GOT3 (cell line): ENCODE results near the gene MRPL58.

Experiments
- DNase-seq: peaks from one replicate; lab custom pipeline; 2025; ENCODE audit warnings: mixed read lengths; lab: John Stamatoyannopoulos, UW

The MRPL58 gene

GRCh38 chr17:75047398-75048098 is 35.1 kb downstream of the MRPL58 start:
- DNase-seq, result no peak

DNA sequence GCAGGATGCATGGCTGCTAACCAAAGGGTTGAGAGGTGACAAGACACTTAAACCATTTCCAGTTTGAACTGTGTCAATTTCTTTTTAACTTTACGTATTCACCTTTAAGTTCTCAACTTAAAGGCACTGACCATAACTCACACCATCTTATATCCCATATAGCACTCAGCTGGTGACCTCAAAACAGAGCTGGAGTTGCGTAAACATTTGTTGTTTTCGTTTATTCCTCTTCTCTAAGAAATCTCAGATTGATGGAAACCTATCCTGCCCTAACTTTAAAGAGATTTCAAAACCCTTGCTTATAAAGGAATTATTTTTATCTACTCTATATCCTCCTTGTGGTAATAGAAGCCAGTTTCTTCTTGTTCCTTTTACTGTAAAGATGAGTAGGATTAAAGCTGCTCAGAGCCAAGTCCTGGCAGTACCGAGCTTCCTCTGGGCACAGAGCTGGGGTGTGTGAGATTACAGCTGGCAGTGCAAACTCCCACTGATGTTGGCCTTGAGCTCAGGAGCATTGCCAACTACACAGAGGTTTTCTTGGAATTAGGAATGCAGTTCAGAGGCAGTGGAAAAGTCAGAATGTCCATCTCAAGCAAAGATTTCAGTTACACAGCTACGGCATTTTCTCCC is 35.9 kb downstream of the MRPL58 start:
- DNase-seq, result no peak

DNA sequence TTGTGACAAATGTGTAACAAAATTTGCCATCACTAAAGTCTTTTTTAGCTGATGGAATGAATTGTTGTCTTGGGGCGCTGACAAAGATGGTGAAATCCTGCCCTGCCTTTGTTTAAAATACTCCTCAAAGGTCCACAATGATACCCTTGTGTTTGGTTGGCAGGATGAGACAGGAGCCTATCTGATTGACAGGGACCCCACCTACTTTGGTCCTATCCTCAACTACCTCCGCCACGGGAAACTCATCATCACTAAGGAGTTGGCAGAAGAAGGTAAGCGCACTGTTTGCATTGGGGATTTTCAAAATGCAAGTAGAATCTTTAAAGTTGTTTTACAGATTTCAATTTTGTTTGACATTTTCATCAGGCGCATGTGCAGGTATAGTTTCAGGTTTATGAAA is 36.6 kb downstream of the MRPL58 start:
- no peak for DNase-seq

DNA sequence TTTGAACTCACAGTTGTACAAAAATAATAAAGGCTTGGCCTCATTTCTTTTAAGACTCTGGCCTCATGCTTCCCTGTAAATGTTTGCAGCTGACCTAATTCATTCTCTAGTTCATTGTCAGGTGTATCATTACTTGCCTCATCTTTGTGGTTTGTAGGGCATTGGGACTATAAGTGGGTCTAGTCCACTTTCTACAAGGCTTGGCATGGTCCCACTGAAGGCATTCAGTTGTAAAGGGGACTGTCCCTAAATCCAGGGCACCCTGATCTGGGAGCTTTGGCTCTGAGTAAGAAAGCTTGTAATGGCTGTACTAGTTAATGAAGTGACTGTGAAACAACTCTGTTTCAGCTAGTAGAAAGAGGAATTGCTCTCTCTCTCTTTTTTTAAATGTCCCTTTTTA is 37.2 kb downstream of the MRPL58 start:
- DNase-seq, result no peak

- DNase-seq, result no peak
These were observed 39.5 kb downstream of the MRPL58 start for GRCh38 chr17:75051941-75052340.

GRCh38 chr17:75059369-75060345 is 47.2 kb downstream of the MRPL58 start:
- no peak for DNase-seq

- DNase-seq, result no peak
These were observed 48.1 kb downstream of the MRPL58 start for GRCh38 chr17:75060434-75061054.

DNA sequence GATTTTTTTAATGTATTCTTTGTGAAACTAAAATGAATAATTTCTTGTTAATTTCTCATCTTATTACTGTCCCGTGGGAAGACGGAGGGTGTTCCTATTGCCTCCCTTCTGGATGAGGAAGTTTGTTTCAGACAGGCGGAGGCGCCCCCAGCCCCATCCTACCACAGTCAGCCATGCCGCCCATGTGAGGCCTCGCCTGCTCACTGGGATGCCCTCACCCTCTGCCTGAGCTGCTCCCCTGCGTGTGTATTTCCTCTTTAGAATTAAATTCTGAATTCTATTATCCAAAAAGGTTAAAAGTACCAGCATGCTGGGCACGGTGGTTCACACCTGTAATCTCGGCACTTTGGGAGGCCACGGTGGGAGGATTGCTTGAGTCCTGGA is 48.6 kb downstream of the MRPL58 start:
- DNase-seq, result no peak

DNA sequence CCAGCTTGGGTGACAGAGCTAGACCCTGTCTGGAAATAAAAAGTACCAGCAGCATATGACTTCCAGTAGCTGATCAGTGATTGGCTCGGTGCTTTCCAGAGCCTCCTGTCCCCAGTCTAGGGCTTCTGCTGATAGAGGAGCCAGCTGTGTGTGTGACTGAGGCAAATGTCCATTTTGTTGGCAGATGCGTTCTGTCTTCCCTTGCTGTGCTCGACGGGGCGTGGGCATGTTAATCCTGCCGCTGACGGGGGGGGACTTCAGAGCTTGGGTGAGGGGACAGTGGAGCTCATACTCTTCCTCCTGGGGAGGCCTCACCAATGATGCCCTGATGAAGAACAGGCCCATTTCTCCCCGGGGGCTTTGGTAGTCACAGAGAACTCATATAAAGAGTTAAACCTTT is 49.1 kb downstream of the MRPL58 start:
- DNase-seq, result no peak

DNA sequence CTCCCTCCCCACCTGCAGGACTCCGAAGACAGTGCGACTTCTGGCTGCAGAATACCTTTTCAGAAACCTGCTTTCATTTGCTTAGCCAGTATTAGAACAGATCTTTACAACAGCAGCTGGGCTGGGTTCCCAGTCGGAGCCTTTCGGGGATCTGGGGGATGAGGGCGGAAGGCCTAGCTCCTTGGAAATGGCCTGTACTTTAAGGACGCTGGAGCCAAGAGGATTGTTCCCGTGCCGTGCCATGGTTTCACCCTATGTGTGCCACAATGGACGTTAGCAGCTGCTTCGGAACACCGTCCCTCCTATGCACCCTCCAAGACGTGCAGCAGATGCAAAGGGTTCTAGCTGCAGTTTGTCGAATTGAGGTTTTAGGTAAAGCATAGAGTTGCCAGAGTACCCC is 50.7 kb downstream of the MRPL58 start:
- DNase-seq, result no peak

DNA sequence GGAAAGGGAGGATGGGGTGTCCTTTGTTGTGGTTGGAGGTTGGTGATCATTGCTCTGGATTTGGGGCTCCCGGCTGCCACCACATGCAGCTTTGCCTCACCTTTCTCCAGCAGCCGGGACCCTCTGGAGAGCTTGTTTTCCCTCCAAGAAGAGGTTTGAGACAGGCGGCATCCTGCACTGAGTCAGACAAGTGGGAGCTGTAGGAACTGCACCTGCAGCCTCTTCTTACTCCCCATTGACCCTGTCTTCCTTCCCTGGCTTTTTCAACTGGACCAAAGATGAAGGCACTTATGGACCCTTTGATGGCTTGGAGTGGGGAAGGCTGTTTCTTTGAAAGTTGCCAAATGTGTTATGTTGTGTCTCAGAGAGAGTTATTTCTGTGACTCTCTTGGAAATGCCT is 51.2 kb downstream of the MRPL58 start:
- DNase-seq, result no peak

GRCh38 chr17:75064040-75064439 is 51.6 kb downstream of the MRPL58 start:
- no peak for DNase-seq

DNA sequence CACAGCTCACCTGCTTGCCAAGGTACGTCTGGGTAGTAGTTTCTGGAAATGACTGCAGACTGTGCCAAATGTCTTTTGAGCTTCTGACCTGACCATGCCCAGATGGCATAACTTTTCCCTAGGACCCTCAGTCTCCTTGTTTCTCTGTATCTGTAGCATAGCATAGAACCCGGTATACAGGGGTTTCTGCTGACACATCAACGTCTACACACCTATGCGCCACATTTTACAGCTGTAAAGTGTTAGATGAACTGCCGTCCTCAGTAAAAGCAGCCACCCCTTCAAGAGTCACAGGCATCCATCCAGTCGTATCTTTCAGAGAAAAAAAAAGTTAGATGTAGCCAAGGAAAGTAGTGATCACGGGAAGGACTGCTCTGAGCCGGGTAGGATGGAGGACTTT is 52.0 kb downstream of the MRPL58 start:
- DNase-seq, result no peak

DNA sequence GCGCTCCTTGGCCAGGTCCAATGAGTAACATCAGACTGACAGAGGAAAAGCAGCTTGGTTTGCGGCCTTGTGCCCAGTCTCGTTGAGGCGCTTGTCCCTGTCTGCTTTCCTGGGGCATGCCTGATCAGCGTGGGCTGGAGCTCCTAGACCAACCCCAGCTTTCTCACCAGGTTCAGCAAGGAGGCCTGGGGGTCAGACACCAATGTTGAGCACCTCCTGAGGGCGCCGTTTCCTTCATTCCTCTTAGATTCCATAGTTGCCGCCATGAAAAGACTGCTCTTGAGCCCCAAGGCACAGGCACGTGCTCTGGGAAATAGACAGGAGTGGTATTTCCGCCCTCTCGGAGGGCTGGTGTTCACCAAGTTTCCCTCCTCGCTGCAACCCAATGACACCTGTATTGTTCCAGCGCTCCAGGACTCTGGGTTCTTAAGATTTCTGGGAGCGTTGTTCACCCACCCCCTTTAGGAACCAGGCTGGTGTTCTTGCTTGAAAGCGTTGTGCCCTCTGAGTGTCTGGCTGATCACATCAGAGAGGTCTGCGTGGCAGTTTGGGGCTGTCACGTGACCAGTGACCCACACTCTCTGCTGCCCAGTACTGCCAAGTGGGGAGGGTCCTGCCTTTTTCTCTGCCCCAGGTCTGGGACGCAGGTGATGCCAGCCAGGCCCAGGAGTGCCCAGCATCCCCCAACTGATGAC is 52.5 kb downstream of the MRPL58 start:
- DNase-seq, result no peak

DNA sequence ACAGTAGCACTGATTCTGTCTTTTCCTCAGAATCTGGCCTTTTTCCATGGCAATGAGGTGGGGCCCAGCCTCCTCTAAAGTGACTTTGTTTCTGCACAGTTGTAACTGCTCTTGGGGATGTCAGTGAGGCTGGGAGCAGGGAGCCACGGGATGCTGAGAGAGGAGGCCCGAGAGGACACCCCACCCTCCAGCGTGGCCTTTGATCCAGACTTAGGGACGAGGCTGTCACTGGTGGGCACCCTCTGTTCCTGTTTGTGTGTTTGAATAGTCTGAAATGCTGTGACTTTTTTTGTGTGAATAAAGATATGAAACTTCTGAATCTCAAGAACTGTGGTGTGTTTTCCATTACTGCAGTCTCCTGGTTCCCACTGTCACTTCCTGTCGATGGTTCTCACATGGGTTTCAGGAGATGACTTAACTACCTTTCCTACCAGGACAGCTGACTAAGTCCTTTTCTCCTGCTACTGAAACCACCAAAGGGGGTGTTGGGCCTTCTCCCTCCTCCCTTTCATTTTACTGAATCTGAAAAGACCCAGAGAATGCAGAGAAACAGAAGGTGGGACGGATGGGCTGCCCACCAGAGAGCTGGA is 53.2 kb downstream of the MRPL58 start:
- DNase-seq, result no peak

GRCh38 chr17:75067856-75068255 is 55.4 kb downstream of the MRPL58 start:
- DNase-seq, result no peak

DNA sequence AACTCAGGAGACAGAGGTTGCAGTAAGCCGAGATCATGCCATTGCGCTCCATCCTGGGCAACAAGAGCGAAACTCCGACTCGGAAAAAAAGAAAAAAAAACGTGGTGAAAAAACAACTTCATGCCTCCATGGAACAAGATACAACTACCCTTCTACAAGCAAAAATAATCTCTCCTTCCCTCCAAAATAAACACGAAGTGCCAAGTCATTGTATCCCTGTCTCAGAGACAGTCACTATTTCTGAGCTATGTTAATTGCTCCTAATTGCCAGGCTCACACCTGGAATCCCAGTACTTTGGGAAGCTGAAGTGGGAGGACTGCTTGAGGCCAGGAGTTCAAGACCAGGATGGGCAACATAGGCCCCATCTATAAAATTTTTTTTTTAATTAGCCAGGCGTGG is 56.3 kb downstream of the MRPL58 start:
- no peak for DNase-seq

- DNase-seq, result no peak
These were observed 57.3 kb downstream of the MRPL58 start for GRCh38 chr17:75069783-75070182.
